ENCODE measurements around the gene MTMR12.

DNA sequence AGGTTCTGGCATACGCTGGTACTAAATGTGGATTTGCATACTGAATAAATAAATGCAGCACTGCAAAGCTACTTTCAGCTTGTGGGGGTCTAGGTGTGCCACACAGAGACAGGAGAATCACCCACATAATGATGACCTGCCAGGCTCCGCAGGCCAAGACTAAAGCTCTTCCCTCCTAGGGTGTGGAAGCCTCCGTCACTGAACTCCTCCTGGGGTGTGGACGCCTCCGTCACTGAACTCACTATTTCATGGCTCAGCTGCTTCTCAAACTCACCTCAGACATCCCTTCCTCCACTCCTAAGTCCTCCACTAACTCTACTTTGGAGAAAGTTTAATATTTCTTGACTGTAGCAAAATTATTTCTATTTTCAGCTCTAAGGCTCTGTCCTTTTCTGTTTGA lies 73.4 kb downstream of the MTMR12 start:
- TF ChIP-seq, protein P1, sequence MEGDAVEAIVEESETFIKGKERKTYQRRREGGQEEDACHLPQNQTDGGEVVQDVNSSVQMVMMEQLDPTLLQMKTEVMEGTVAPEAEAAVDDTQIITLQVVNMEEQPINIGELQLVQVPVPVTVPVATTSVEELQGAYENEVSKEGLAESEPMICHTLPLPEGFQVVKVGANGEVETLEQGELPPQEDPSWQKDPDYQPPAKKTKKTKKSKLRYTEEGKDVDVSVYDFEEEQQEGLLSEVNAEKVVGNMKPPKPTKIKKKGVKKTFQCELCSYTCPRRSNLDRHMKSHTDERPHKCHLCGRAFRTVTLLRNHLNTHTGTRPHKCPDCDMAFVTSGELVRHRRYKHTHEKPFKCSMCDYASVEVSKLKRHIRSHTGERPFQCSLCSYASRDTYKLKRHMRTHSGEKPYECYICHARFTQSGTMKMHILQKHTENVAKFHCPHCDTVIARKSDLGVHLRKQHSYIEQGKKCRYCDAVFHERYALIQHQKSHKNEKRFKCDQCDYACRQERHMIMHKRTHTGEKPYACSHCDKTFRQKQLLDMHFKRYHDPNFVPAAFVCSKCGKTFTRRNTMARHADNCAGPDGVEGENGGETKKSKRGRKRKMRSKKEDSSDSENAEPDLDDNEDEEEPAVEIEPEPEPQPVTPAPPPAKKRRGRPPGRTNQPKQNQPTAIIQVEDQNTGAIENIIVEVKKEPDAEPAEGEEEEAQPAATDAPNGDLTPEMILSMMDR (IDR thresholded peaks at IDR 0.05; ENCODE audit: low read depth, low read length), result no peak
- no peak for TF ChIP-seq POLR2A (IDR thresholded peaks at IDR 0.05; ENCODE audit: extremely low read depth, insufficient read length)
